ENCODE data around the gene PTX4.

PTX4 gene

DNA sequence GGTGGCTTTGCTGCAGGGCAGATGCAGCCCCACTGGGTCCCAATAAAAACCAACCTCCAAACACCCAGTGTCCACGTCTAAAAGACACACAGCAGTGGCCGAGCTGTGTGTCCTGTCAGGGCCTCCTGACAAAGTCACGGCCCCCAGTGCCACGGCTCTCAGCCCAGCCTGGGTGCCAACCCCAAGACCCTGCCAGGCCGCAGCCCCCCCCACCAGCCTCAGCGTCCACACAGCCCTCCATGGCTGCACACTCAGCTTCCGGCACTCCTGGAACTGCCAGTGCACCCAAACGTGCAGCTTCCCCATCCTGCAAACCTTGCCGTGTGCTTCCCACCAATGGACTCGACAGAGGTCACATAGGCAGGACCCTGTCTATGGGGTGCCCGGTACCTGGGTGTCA, 40.8 kb downstream of the PTX4 start:
- no peaks in the 10 kb centered on the region for H3K4me1 ChIP-seq (ENCODE audit: low read length)
- DNase-seq: no peak
- H3K9me3 ChIP-seq (replicated peaks; ENCODE audit: insufficient read depth, low read length): no peaks in the 10 kb centered on the region
- H3K27me3 ChIP-seq (replicated peaks; ENCODE audit: insufficient read depth, low read length): no peaks in the 10 kb centered on the region
- H3K4me2 ChIP-seq (ENCODE audit: low read depth, low read length): no peak overlapping the region
- no peaks in the 10 kb centered on the region for H3K9me2 ChIP-seq (replicated peaks; ENCODE audit: insufficient read depth, low read length)
- H4K20me1 ChIP-seq (ENCODE audit: insufficient read depth, low read length): no peaks in the 10 kb centered on the region
- no peak overlapping the region for H3K9ac ChIP-seq (ENCODE audit: low read length)
- H2AFZ ChIP-seq (ENCODE audit: low read length): no peak overlapping the region
- H3F3A ChIP-seq (ENCODE audit: insufficient read depth, low read length): no peaks in the 10 kb centered on the region
- H3K36me3 ChIP-seq (replicated peaks; ENCODE audit: insufficient read depth, low read length): no peaks in the 10 kb centered on the region
- H3K79me2 ChIP-seq (ENCODE audit: low read length): no peaks in the 10 kb centered on the region
- H3K4me3 ChIP-seq (ENCODE audit: low read length): no peak overlapping the region
- TF ChIP-seq, protein P1, sequence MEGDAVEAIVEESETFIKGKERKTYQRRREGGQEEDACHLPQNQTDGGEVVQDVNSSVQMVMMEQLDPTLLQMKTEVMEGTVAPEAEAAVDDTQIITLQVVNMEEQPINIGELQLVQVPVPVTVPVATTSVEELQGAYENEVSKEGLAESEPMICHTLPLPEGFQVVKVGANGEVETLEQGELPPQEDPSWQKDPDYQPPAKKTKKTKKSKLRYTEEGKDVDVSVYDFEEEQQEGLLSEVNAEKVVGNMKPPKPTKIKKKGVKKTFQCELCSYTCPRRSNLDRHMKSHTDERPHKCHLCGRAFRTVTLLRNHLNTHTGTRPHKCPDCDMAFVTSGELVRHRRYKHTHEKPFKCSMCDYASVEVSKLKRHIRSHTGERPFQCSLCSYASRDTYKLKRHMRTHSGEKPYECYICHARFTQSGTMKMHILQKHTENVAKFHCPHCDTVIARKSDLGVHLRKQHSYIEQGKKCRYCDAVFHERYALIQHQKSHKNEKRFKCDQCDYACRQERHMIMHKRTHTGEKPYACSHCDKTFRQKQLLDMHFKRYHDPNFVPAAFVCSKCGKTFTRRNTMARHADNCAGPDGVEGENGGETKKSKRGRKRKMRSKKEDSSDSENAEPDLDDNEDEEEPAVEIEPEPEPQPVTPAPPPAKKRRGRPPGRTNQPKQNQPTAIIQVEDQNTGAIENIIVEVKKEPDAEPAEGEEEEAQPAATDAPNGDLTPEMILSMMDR (IDR thresholded peaks at IDR 0.05; ENCODE audit: low read length): no peak
- TF ChIP-seq EZH2phosphoT487 (IDR thresholded peaks at IDR 0.05; ENCODE audit: low read length): no peak
- no peak for TF ChIP-seq EZH2 (optimal IDR thresholded peaks at IDR 0.05; ENCODE audit: low read depth, low read length)
- H3K27ac ChIP-seq (ENCODE audit: low read length): no peak overlapping the region

DNA sequence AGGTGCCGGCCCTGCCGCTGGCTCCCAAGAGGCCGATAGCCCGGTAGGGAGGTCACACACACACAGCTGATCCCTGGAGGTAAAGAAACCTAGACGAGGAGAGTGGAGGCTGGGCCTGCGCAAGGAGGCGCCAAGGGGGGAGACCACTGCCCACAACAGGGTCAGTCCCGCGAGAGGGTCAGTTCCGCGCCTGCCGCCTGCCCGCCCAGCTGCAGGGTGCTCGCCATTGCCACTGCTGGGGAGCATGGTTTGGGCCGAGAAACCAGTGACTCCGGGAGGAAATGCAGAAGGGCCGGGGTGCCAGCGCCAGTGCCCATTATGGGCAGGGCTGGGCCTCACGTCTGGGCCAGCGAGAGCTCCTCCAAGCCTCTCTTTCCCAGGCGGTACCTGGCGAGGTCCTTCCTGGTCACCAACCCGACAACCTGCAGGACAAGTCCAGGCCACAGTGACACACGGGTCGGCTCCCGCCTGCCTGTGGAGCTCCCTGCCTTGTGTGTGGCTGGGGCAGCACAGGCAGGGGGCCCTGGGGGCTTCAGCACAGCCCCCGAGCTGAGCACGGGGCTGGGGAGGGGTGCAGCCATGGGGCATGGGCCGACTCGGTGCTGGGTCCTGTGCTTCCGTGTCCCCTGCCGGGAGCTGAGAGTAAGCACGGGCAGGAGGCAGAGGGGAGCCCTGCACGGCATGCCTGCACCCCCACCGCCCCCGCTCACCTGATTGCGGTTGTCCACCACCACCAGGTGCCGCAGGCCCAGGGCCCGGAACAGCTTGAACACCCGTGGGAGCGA, 42.3 kb downstream of the PTX4 start:
- H3K27me3 ChIP-seq (replicated peaks; ENCODE audit: insufficient read depth, low read length): peaks cover under 1% of the 10 kb centered on the region; the same call in 1 of the 2 replicates
- no peaks in the 10 kb centered on the region for H3F3A ChIP-seq (ENCODE audit: insufficient read depth, low read length)
- H3K4me1 ChIP-seq (ENCODE audit: low read length): no peaks in the 10 kb centered on the region
- no peak overlapping the region for H3K4me3 ChIP-seq (ENCODE audit: low read length)
- no peaks in the 10 kb centered on the region for H3K79me2 ChIP-seq (ENCODE audit: low read length)
- no peaks in the 10 kb centered on the region for H4K20me1 ChIP-seq (ENCODE audit: insufficient read depth, low read length)
- DNase-seq: no peak
- H3K4me2 ChIP-seq (ENCODE audit: low read depth, low read length): no peak overlapping the region
- no peaks in the 10 kb centered on the region for H3K36me3 ChIP-seq (replicated peaks; ENCODE audit: insufficient read depth, low read length)
- H2AFZ ChIP-seq (ENCODE audit: low read length): no peak overlapping the region
- H3K9me2 ChIP-seq (replicated peaks; ENCODE audit: insufficient read depth, low read length): no peaks in the 10 kb centered on the region
- H3K9me3 ChIP-seq (replicated peaks; ENCODE audit: insufficient read depth, low read length): no peaks in the 10 kb centered on the region
- H3K9ac ChIP-seq (ENCODE audit: low read length): no peak overlapping the region
- TF ChIP-seq, protein P1 (IDR thresholded peaks at IDR 0.05; ENCODE audit: low read length): no peak
- no peak for TF ChIP-seq EZH2 (optimal IDR thresholded peaks at IDR 0.05; ENCODE audit: low read depth, low read length)
- no peak for TF ChIP-seq EZH2phosphoT487 (IDR thresholded peaks at IDR 0.05; ENCODE audit: low read length)
- no peak overlapping the region for H3K27ac ChIP-seq (ENCODE audit: low read length)

DNA sequence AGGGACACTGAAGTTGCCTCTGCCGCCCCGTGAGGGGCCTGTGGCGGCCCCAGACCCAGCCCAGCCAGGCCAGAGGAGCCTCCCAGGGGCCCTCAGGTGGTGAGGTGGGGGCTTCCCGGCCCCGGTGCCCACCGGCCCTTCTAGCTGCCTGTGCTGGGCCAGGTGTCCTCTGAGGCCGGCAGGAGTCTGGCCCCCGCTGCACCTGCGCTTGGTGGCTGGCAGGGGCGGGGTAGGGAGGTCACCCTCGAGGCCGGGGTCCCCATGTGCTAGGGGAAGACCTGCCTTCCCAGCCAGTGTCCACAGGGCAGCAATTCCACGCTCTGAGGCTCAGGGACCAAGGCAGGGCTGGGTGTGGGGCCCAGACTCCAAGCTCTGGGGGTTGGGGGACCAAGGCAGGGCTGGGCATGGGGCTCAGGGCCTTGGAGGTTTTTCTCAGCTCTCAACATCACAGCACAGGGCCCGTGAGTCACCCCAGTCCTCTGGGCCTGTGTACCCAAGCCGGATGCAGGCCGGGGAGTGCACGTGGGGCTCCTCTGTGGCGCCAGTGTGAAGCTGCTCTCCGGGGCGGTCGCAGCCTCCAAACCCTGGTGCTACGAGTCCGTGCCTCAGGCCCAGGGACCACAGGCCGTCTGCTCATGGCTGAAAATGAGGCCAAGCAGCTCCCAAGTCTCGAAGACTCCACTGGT, 43.1 kb downstream of the PTX4 start:
- no peaks in the 10 kb centered on the region for H3F3A ChIP-seq (ENCODE audit: insufficient read depth, low read length)
- no peak for DNase-seq
- no peak overlapping the region for H3K4me2 ChIP-seq (ENCODE audit: low read depth, low read length)
- H3K27me3 ChIP-seq (replicated peaks; ENCODE audit: insufficient read depth, low read length): peaks cover 7% of the 10 kb centered on the region; the same call in 1 of the 2 replicates
- H3K27ac ChIP-seq (ENCODE audit: low read length): no peak overlapping the region
- H3K79me2 ChIP-seq (ENCODE audit: low read length): no peaks in the 10 kb centered on the region
- no peaks in the 10 kb centered on the region for H3K9me3 ChIP-seq (replicated peaks; ENCODE audit: insufficient read depth, low read length)
- H3K4me3 ChIP-seq (ENCODE audit: low read length): no peak overlapping the region
- H4K20me1 ChIP-seq (ENCODE audit: insufficient read depth, low read length): no peaks in the 10 kb centered on the region
- no peaks in the 10 kb centered on the region for H3K9me2 ChIP-seq (replicated peaks; ENCODE audit: insufficient read depth, low read length)
- no peaks in the 10 kb centered on the region for H3K36me3 ChIP-seq (replicated peaks; ENCODE audit: insufficient read depth, low read length)
- no peak overlapping the region for H3K9ac ChIP-seq (ENCODE audit: low read length)
- no peak overlapping the region for H2AFZ ChIP-seq (ENCODE audit: low read length)
- H3K4me1 ChIP-seq (ENCODE audit: low read length): no peaks in the 10 kb centered on the region
- TF ChIP-seq, protein P1 (IDR thresholded peaks at IDR 0.05; ENCODE audit: low read length): no peak
- no peak for TF ChIP-seq EZH2 (optimal IDR thresholded peaks at IDR 0.05; ENCODE audit: low read depth, low read length)
- no peak for TF ChIP-seq EZH2phosphoT487 (IDR thresholded peaks at IDR 0.05; ENCODE audit: low read length)

All from MM.1S (cell line).